IPS-18a (cell line): ENCODE measurements around the gene XAB2.

Experiments used
- H3K27ac ChIP-seq: one replicate; pipeline ENCODE4 v1.5.1; 2013; ENCODE audit warnings: low read length
- H3K27me3 ChIP-seq: one replicate; pipeline ENCODE4 v1.6.1; 2013; ENCODE audit warnings: mild to moderate bottlenecking, low read length; ENCODE audit not compliant: control insufficient read depth, insufficient read depth
- H3K36me3 ChIP-seq: one replicate; pipeline ENCODE4 v1.6.1; 2013; ENCODE audit warnings: low read depth, low read length; ENCODE audit not compliant: control insufficient read depth
- H3K4me1 ChIP-seq: one replicate; pipeline ENCODE4 v1.6.1; 2013; ENCODE audit warnings: low read depth, low read length; ENCODE audit not compliant: control insufficient read depth
- H3K4me3 ChIP-seq: one replicate; pipeline ENCODE4 v1.5.1; 2013; ENCODE audit warnings: low read length
- H3K9ac ChIP-seq: one replicate; pipeline ENCODE4 v1.6.1; 2013; ENCODE audit warnings: mild to moderate bottlenecking, low read length, moderate library complexity
- H3K9me3 ChIP-seq: one replicate; pipeline ENCODE4 v1.6.1; 2013; ENCODE audit warnings: low read depth, low read length; ENCODE audit not compliant: control insufficient read depth

Gene XAB2

DNA sequence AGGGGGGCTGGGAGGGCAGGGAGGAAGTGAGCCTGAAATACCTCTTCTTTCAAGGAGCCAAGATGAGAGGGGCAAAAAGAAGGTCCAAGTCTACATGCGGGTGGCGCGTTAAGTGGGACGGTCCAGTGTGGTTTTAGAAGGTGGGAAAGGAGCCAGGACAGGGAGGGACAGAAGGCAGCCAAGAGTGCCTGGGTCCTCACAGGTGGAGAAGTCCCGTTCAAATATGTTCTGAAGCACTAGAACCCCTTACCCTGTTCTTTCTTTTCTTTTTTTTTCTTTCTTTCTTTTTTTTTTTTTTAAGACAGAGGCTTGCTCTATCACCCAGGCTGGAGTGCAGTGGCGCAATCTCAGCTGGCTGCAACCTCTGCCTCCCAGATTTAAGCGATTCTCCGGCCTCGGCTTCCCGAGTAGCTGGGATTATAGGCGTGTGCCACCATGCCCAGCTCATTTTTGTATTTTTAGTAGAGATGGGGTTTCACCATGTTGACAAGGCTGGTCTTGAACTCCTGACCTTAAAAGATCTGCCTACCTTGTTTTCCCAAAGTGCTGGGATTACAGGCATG, 26.3 kb downstream of the XAB2 start:
- no peaks in the 10 kb centered on the region for H3K9me3 ChIP-seq
- H3K27me3 ChIP-seq = no peaks in the 10 kb centered on the region
- peaks cover under 1% of the 10 kb centered on the region for H3K36me3 ChIP-seq
- no peak overlapping the region for H3K9ac ChIP-seq
- H3K27ac ChIP-seq = no peak overlapping the region
- no peak overlapping the region for H3K4me3 ChIP-seq
- no peaks in the 10 kb centered on the region for H3K4me1 ChIP-seq

DNA sequence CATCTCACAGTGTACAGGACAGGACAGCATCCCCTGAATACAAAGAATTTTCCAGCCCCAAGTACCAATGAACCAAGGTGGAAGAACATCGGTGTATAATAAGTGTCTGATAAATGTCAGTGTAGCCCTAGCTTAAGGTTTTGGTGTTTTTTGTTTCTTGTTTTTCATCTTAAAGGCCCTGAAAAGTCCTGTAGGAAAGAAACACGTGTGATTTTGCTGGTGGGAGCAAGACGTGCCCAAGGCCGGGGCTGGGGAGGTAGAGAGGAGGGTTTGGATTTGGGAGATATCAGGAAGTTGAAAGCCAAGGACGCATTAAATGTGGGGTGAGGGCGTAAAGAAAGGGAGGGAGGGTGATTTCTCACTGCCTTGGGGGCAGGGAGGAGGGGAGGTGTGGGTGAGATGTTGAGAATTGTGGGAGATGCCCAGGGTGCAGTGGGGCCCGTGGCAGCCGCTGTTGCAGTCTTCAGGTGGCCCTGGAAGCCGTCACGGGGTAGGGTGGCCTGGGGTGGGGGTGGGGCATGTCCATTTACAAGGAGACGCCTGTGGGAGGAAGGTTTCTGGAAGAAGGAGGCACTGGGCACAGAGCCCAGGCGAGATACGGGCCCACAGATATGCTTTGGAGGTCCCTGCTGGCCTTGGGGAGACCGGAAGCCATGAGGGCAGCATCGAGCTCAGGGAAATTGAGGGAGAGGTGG, 27.0 kb downstream of the XAB2 start:
- H3K27me3 ChIP-seq = peaks cover 2% of the 10 kb centered on the region
- no peaks in the 10 kb centered on the region for H3K36me3 ChIP-seq
- H3K27ac ChIP-seq = no peak overlapping the region
- no peak overlapping the region for H3K9ac ChIP-seq
- H3K4me1 ChIP-seq = no peaks in the 10 kb centered on the region
- H3K9me3 ChIP-seq = no peaks in the 10 kb centered on the region
- H3K4me3 ChIP-seq = no peak overlapping the region

DNA sequence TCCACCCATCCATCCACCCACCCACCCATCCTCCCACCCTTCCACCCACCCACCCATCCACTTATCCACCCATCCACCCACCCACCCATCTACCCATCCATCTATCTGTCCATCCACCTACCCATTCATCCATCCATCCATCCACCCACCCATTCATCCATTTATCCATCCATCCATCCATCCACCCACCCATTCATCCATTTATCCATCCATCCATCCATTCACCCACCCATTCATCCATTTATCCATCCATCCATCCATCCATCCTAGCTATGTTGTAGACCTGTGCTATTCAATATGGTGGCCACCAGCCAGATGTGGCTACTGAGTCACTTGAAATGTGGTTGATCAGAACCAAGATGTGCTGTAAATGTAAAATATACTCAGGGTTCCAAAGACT, 28.6 kb downstream of the XAB2 start:
- Histone ChIP-seq H3K4me3 (no peak overlapping the region), H3K27ac (no peak overlapping the region), H3K36me3 (no peaks in the 10 kb centered on the region), H3K9me3 (no peaks in the 10 kb centered on the region), H3K9ac (no peak overlapping the region), H3K27me3 (peaks cover 12% of the 10 kb centered on the region), H3K4me1 (peaks cover 4% of the 10 kb centered on the region)

DNA sequence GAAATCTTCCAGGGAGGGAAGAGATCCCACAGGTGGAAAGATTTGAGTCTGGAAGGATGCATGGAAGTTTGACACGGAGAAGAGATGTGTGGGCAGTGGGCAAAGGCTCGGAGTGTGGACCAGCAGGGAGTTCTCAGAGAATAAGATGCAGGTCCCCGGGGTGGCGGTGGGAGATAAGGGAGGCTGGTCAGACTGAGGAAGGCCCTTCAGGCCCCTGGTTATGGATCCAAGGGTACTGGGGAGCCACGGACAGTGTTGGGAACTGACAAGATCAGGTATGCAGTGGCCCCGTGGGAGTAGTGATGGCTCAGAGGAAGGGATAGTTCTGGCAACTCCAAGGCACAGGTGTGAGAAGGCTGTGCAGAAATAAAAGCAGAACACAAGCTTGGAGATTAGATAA, 31.2 kb downstream of the XAB2 start:
- no peaks in the 10 kb centered on the region for H3K36me3 ChIP-seq
- no peak overlapping the region for H3K9ac ChIP-seq
- no peak overlapping the region for H3K4me3 ChIP-seq
- H3K27ac ChIP-seq = no peak overlapping the region
- peaks cover 4% of the 10 kb centered on the region for H3K4me1 ChIP-seq
- peaks cover 24% of the 10 kb centered on the region for H3K27me3 ChIP-seq
- H3K9me3 ChIP-seq = no peaks in the 10 kb centered on the region

DNA sequence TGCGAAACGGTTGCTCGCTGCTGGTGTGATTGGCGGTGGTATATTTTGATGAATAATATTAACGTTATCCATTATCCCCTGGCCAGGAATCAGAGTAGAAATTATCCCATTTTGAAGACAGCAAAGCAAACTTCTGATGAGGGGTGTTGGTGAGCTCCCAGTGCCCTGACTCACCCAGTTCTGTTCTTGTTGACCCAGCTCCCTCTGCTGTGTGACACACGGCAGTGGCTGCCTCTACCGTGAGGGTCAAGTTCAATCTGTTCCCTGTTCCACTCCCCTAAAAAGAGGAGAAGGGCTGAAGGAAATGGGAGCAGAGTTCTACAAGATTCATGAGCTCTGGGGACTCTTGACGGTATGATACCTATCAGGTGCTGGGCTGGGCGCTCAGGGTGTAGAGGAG, 31.7 kb downstream of the XAB2 start:
- peaks cover 24% of the 10 kb centered on the region for H3K27me3 ChIP-seq
- no peak overlapping the region for H3K27ac ChIP-seq
- no peak overlapping the region for H3K9ac ChIP-seq
- H3K36me3 ChIP-seq = no peaks in the 10 kb centered on the region
- H3K4me3 ChIP-seq = no peak overlapping the region
- no peaks in the 10 kb centered on the region for H3K9me3 ChIP-seq
- H3K4me1 ChIP-seq = peaks cover 4% of the 10 kb centered on the region

DNA sequence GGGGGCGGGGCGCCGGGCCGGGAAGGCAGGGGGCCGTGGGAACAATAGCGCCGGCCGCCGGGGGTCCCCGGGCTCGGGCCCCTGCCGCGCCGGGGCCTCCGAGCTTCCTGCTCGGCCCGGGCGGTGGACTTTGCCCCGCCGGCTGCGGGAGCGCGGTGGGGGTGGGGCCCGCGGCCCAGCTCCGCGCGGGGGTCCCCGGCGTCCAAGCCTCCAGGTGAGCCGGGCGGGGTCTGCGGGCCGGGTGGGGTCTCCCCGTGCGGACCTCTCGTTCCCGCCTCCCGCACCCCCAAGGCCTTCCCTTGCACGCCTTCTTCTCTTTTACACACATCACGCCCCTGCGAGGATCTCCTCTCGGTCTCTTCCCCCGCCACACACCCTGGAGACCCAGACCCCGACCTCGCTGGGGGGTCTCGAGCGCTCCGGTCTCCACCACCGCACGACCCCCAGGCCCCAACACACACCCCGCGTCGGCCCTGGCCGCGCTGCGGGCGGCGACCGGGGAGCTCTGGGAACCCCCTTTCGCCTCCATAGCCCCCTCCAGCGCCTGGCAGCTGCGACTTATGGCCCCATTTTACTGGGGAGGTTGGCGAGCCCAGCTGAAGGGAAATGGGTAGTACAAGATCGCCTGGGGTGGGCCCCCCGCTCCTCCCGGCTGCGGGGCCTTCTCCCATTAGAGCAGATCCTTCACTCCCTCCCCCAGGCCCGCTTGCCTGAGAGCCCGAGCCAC, 33.0 kb downstream of the XAB2 start:
- Histone ChIP-seq H3K36me3 (no peaks in the 10 kb centered on the region), H3K27ac (no peak overlapping the region), H3K4me1 (peaks cover 4% of the 10 kb centered on the region), H3K4me3 (peak overlapping the region; percentile 64), H3K9me3 (no peaks in the 10 kb centered on the region), H3K9ac (peak overlapping the region; percentile 28), H3K27me3 (peaks cover 24% of the 10 kb centered on the region)

DNA sequence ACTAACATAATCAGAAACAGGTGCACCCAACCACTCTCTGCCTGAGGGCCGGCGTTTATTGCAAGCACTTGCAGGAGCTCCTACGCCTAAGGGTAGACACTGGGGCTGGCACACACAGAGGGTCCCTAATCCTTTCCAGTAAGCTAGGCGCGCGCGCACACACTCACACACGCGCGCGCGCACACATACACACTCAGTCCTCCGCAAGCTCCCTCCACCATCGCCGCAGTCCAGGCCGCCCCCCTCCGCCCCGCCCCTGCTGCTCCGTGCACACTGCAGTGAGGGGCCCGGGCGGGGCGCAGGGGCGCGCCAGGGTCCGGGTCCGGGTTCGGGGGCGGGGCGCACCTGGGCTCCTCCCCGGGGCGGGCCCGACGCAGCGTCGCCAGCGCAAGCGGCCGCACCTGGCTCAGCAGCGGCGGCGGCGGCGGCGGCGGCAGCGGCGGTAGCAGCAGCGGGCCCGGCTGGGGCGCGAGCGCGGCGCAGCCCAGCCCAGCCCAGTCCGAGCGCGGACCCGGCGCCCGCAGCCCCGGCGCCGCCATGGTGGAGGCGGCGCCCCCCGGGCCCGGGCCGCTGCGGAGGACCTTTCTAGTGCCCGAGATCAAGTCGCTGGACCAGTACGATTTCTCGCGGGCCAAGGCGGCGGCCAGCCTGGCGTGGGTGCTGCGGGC, 33.7 kb downstream of the XAB2 start, which contains the start of gene CAMSAP3:
CAMSAP3 (plus strand) TSS at position 398 of the 668 bp plus-strand sequence; CDS start at position 538, 140 bp downstream.
- Histone ChIP-seq H3K27me3 (peaks cover 24% of the 10 kb centered on the region), H3K9me3 (no peaks in the 10 kb centered on the region), H3K4me3 (peak within 1 kb of the TSS; percentile 64), H3K9ac (peak within 1 kb of the TSS; percentile 28), H3K36me3 (no peaks in the 10 kb centered on the region), H3K27ac (no peak within 1 kb of the TSS), H3K4me1 (peaks cover 4% of the 10 kb centered on the region)

DNA sequence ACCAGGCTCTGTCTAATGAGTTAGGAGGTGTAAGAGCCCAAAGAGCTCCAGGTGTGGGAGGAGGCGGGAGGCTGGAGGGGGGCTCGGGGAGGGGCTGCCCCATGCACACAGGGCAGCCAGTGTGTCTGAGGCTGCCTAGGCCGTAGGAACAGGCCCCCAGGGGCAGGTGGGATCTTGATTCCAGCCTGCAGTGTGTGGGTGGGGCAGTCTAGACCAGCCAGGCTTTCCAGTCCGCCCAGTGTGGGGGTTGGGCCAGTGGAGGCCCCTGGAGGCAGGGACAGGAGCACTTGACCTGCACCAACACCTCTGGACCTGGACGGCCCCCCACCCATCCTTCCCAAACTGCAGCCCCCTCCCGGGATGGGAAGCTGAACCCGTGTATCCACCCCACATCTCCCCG, 39.1 kb downstream of the XAB2 start:
- Histone ChIP-seq H3K9me3 (no peaks in the 10 kb centered on the region), H3K27ac (no peak overlapping the region), H3K27me3 (peaks cover 11% of the 10 kb centered on the region), H3K36me3 (no peaks in the 10 kb centered on the region), H3K9ac (no peak overlapping the region), H3K4me1 (no peaks in the 10 kb centered on the region), H3K4me3 (no peak overlapping the region)

DNA sequence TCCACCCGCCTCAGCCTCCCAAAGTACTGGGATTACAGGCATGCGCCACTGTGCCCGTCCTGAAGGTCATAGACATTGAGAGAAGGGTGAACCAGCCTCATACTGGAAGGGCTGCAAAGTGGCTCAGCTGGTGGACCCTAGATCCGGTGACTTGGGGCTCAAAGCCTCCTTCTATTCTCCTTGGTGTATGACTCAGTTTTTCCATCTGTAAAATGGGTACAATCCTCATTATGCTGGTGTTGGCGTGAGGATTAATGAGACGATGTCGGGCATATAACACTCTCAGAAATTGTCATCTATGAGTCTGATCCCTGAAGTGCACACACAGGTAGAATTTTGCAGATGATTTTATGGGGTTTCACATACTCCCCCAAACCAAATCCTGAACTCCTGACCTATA, 39.5 kb downstream of the XAB2 start:
- Histone ChIP-seq H3K9me3 (no peaks in the 10 kb centered on the region), H3K9ac (no peak overlapping the region), H3K36me3 (no peaks in the 10 kb centered on the region), H3K27me3 (peaks cover 7% of the 10 kb centered on the region), H3K4me1 (no peaks in the 10 kb centered on the region), H3K27ac (no peak overlapping the region), H3K4me3 (no peak overlapping the region)

DNA sequence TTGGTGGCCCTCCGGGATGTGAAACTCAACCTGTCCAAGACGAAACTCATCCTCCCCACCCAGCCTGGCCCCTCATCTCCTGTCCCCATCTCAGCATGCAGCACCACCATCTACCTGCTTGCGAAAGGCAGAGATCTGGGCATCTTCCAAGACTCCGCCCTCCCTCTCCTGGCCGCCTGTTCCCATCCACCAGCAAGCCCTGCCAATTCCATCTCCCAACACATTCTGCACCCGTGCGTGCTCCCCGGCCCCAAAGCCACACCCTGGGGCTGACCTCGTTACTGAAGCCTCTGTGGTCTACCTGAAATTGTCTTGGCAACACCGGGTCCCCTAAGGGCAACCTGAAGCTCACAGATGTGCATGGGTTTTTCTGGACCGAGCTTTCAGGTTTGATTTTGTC, 46.9 kb downstream of the XAB2 start:
- H3K27ac ChIP-seq = no peak overlapping the region
- no peaks in the 10 kb centered on the region for H3K36me3 ChIP-seq
- H3K4me3 ChIP-seq = no peak overlapping the region
- H3K9me3 ChIP-seq = no peaks in the 10 kb centered on the region
- no peak overlapping the region for H3K9ac ChIP-seq
- no peaks in the 10 kb centered on the region for H3K27me3 ChIP-seq
- H3K4me1 ChIP-seq = no peaks in the 10 kb centered on the region

DNA sequence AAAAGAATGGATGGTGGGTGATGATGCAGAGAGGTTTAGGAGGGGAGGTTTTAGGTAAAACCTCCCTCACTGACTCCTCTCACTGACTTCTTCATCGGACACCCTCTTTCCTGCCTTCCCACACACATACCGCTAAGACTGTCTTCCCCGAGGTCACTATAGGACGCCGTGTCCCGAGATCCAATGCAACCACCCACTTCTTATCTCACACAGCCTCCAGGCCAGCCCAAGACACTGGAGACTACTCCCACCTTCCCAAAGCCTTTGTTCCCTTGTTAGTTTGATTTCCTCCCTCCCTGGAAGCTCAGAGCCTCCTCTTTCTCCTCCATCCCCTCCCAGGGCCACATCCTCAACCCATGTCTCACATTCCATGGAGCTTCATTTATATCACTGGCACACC, 50.2 kb downstream of the XAB2 start:
- Histone ChIP-seq H3K9me3 (no peaks in the 10 kb centered on the region), H3K27me3 (peaks cover 5% of the 10 kb centered on the region), H3K9ac (no peak overlapping the region), H3K27ac (no peak overlapping the region), H3K4me1 (no peaks in the 10 kb centered on the region), H3K36me3 (no peaks in the 10 kb centered on the region), H3K4me3 (no peak overlapping the region)
